ENCODE results near the gene ZNF627. TPM values are rescaled to one million over a fixed set of nuclear protein-coding genes. Genes with fewer than 3 reads are reported as not detected.

ZNF627 gene
- polyA plus RNA-seq (2013, experiment 1 of 2): 14.2 TPM
- polyA plus RNA-seq (2013, experiment 2 of 2): 16.5 TPM

- Histone ChIP-seq H3K9me3 (ENCODE audit: insufficient read depth, low read depth, low read length) (no peaks in the 10 kb centered on the region), H3K36me3 (ENCODE audit: insufficient read depth, low read length) (peaks cover 14% of the 10 kb centered on the region; the same call in 1 of the 2 replicates), H3K9ac (ENCODE audit: low read depth, low read length) (peak within 1 kb of the TSS; percentile 99), H3K4me1 (ENCODE audit: insufficient read depth, low read length) (peaks cover 14% of the 10 kb centered on the region), H3K4me3 (ENCODE audit: low read length) (peak within 1 kb of the TSS; percentile 90), H3K27me3 (ENCODE audit: insufficient read depth, low read length) (no peaks in the 10 kb centered on the region), H3K27ac (ENCODE audit: low read depth, low read length) (peak within 1 kb of the TSS; percentile 99)
- under 1% methylated on average over 67 of the region's 67 CpGs for WGBS
Measured at GRCh38 chr19:11597202-11598102, at the start of gene ZNF627. Gene ZNF627, plus strand, starts transcription at chr19:11597483. Its CDS starts 145 bp downstream, at chr19:11597628.

GRCh38 chr19:11547929-11548700, 49.2 kb upstream of the ZNF627 start:
- Histone ChIP-seq H3K4me1 (ENCODE audit: insufficient read depth, low read length) (no peaks in the 10 kb centered on the region), H3K36me3 (ENCODE audit: insufficient read depth, low read length) (peaks cover 25% of the 10 kb centered on the region), H3K4me3 (ENCODE audit: low read length) (no peak overlapping the region), H3K9me3 (ENCODE audit: insufficient read depth, low read depth, low read length) (no peaks in the 10 kb centered on the region), H3K9ac (ENCODE audit: low read depth, low read length) (no peak overlapping the region), H3K27ac (ENCODE audit: low read depth, low read length) (no peak overlapping the region), H3K27me3 (ENCODE audit: insufficient read depth, low read length) (no peaks in the 10 kb centered on the region)
- WGBS: 94% methylated on average over 14 of the region's 14 CpGs

GRCh38 chr19:11549386-11549953, 47.8 kb upstream of the ZNF627 start:
- H3K27ac ChIP-seq (ENCODE audit: low read depth, low read length): no peak overlapping the region
- 95% methylated on average over 24 of the region's 24 CpGs for WGBS
- H3K4me1 ChIP-seq (ENCODE audit: insufficient read depth, low read length): no peaks in the 10 kb centered on the region
- peaks cover 39% of the 10 kb centered on the region for H3K36me3 ChIP-seq (ENCODE audit: insufficient read depth, low read length)
- no peak overlapping the region for H3K4me3 ChIP-seq (ENCODE audit: low read length)
- H3K9me3 ChIP-seq (ENCODE audit: insufficient read depth, low read depth, low read length): no peaks in the 10 kb centered on the region
- H3K9ac ChIP-seq (ENCODE audit: low read depth, low read length): no peak overlapping the region
- no peaks in the 10 kb centered on the region for H3K27me3 ChIP-seq (ENCODE audit: insufficient read depth, low read length)

- Histone ChIP-seq H3K4me3 (ENCODE audit: low read length) (no peak overlapping the region), H3K9ac (ENCODE audit: low read depth, low read length) (no peak overlapping the region), H3K27me3 (ENCODE audit: insufficient read depth, low read length) (no peaks in the 10 kb centered on the region), H3K36me3 (ENCODE audit: insufficient read depth, low read length) (peaks cover 42% of the 10 kb centered on the region), H3K9me3 (ENCODE audit: insufficient read depth, low read depth, low read length) (no peaks in the 10 kb centered on the region), H3K4me1 (ENCODE audit: insufficient read depth, low read length) (no peaks in the 10 kb centered on the region), H3K27ac (ENCODE audit: low read depth, low read length) (no peak overlapping the region)
- WGBS: 95% methylated on average over 8 of the region's 8 CpGs
Measured at GRCh38 chr19:11550265-11550664, 47.0 kb upstream of the ZNF627 start.

- 87% methylated on average over 26 of the region's 26 CpGs for WGBS
- Histone ChIP-seq H3K9me3 (ENCODE audit: insufficient read depth, low read depth, low read length) (no peaks in the 10 kb centered on the region), H3K36me3 (ENCODE audit: insufficient read depth, low read length) (peaks cover 50% of the 10 kb centered on the region), H3K27ac (ENCODE audit: low read depth, low read length) (peak overlapping the region; percentile 26; the same call in 1 of the 2 replicates), H3K9ac (ENCODE audit: low read depth, low read length) (no peak overlapping the region), H3K4me1 (ENCODE audit: insufficient read depth, low read length) (no peaks in the 10 kb centered on the region), H3K27me3 (ENCODE audit: insufficient read depth, low read length) (no peaks in the 10 kb centered on the region), H3K4me3 (ENCODE audit: low read length) (no peak overlapping the region)
Measured at GRCh38 chr19:11551603-11552235, 45.6 kb upstream of the ZNF627 start.

- 93% methylated on average over 20 of the region's 20 CpGs for WGBS
- Histone ChIP-seq H3K9ac (ENCODE audit: low read depth, low read length) (no peak overlapping the region), H3K27ac (ENCODE audit: low read depth, low read length) (no peak overlapping the region), H3K36me3 (ENCODE audit: insufficient read depth, low read length) (peaks cover 48% of the 10 kb centered on the region), H3K9me3 (ENCODE audit: insufficient read depth, low read depth, low read length) (no peaks in the 10 kb centered on the region), H3K27me3 (ENCODE audit: insufficient read depth, low read length) (no peaks in the 10 kb centered on the region), H3K4me1 (ENCODE audit: insufficient read depth, low read length) (0 out of 2 replicates have a peak, but pooled peaks cover under 1% of the 10 kb centered on the region), H3K4me3 (ENCODE audit: low read length) (no peak overlapping the region)
Measured at GRCh38 chr19:11552666-11553372, 44.5 kb upstream of the ZNF627 start.

GRCh38 chr19:11554160-11554559, 43.1 kb upstream of the ZNF627 start:
- H3K4me3 ChIP-seq (ENCODE audit: low read length): no peak overlapping the region
- H3K9ac ChIP-seq (ENCODE audit: low read depth, low read length): no peak overlapping the region
- H3K36me3 ChIP-seq (ENCODE audit: insufficient read depth, low read length): peaks cover 41% of the 10 kb centered on the region
- no peaks in the 10 kb centered on the region for H3K9me3 ChIP-seq (ENCODE audit: insufficient read depth, low read depth, low read length)
- H3K4me1 ChIP-seq (ENCODE audit: insufficient read depth, low read length): 0 out of 2 replicates have a peak, but pooled peaks cover 6% of the 10 kb centered on the region
- H3K27ac ChIP-seq (ENCODE audit: low read depth, low read length): no peak overlapping the region
- 92% methylated on average over 12 of the region's 12 CpGs for WGBS
- H3K27me3 ChIP-seq (ENCODE audit: insufficient read depth, low read length): no peaks in the 10 kb centered on the region

GRCh38 chr19:11555246-11555645, 42.0 kb upstream of the ZNF627 start:
- Histone ChIP-seq H3K36me3 (ENCODE audit: insufficient read depth, low read length) (peaks cover 35% of the 10 kb centered on the region), H3K27me3 (ENCODE audit: insufficient read depth, low read length) (no peaks in the 10 kb centered on the region), H3K9ac (ENCODE audit: low read depth, low read length) (no peak overlapping the region), H3K4me3 (ENCODE audit: low read length) (no peak overlapping the region), H3K27ac (ENCODE audit: low read depth, low read length) (no peak overlapping the region), H3K9me3 (ENCODE audit: insufficient read depth, low read depth, low read length) (no peaks in the 10 kb centered on the region), H3K4me1 (ENCODE audit: insufficient read depth, low read length) (0 out of 2 replicates have a peak, but pooled peaks cover 6% of the 10 kb centered on the region)
- WGBS: 94% methylated on average over 6 of the region's 6 CpGs

GRCh38 chr19:11556634-11557420, 40.5 kb upstream of the ZNF627 start:
- H3K36me3 ChIP-seq (ENCODE audit: insufficient read depth, low read length): peaks cover 33% of the 10 kb centered on the region
- H3K9me3 ChIP-seq (ENCODE audit: insufficient read depth, low read depth, low read length): no peaks in the 10 kb centered on the region
- no peaks in the 10 kb centered on the region for H3K27me3 ChIP-seq (ENCODE audit: insufficient read depth, low read length)
- H3K27ac ChIP-seq (ENCODE audit: low read depth, low read length): no peak overlapping the region
- whole genome bisulfite sequencing: 94% methylated on average over 4 of the region's 4 CpGs
- H3K9ac ChIP-seq (ENCODE audit: low read depth, low read length): no peak overlapping the region
- 0 out of 2 replicates have a peak, but pooled peaks cover 6% of the 10 kb centered on the region for H3K4me1 ChIP-seq (ENCODE audit: insufficient read depth, low read length)
- H3K4me3 ChIP-seq (ENCODE audit: low read length): no peak overlapping the region
